ENCODE results near the gene CHSY1.

GRCh38 chr15:101136381-101137268 is 115.2 kb downstream of the CHSY1 start:
- TF ChIP-seq, protein P1, sequence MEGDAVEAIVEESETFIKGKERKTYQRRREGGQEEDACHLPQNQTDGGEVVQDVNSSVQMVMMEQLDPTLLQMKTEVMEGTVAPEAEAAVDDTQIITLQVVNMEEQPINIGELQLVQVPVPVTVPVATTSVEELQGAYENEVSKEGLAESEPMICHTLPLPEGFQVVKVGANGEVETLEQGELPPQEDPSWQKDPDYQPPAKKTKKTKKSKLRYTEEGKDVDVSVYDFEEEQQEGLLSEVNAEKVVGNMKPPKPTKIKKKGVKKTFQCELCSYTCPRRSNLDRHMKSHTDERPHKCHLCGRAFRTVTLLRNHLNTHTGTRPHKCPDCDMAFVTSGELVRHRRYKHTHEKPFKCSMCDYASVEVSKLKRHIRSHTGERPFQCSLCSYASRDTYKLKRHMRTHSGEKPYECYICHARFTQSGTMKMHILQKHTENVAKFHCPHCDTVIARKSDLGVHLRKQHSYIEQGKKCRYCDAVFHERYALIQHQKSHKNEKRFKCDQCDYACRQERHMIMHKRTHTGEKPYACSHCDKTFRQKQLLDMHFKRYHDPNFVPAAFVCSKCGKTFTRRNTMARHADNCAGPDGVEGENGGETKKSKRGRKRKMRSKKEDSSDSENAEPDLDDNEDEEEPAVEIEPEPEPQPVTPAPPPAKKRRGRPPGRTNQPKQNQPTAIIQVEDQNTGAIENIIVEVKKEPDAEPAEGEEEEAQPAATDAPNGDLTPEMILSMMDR (conservative IDR thresholded peaks at IDR 0.05; ENCODE audit: low read depth, low read length): no peak
- no peak for TF ChIP-seq EZH2 (IDR thresholded peaks at IDR 0.05; ENCODE audit: borderline replicate concordance, low read depth, low read length, poor library complexity, severe bottlenecking)
